Activated naive CD8-positive, alpha-beta T cell (primary cell): ENCODE data around the gene RPAIN.

Experiments used
- H3K27ac Mint-ChIP-seq: one replicate; pipeline ENCODE4 v1.8.0; 2021; ENCODE audit warnings: mixed read lengths
- H3K27me3 Mint-ChIP-seq: one replicate; pipeline ENCODE4 v1.8.0; 2021; ENCODE audit warnings: mixed read lengths
- H3K36me3 Mint-ChIP-seq: one replicate; pipeline ENCODE4 v1.8.0; 2021; ENCODE audit warnings: mixed read lengths
- H3K4me1 Mint-ChIP-seq: one replicate; pipeline ENCODE4 v1.8.0; 2021; ENCODE audit warnings: low read depth, mixed read lengths
- H3K4me3 Mint-ChIP-seq: one replicate; pipeline ENCODE4 v1.8.0; 2021; ENCODE audit warnings: mild to moderate bottlenecking, mixed read lengths
- H3K9me3 Mint-ChIP-seq: one replicate; pipeline ENCODE4 v1.8.0; 2021; ENCODE audit warnings: low read depth, mixed read lengths

The RPAIN gene

GRCh38 chr17:5439446-5439764, 19.4 kb downstream of the RPAIN start:
- peaks cover 42% of the 10 kb centered on the region for H3K4me1 Mint-ChIP-seq
- no peaks in the 10 kb centered on the region for H3K27me3 Mint-ChIP-seq
- H3K27ac Mint-ChIP-seq: peak overlapping the region; percentile 87
- H3K4me3 Mint-ChIP-seq: peak overlapping the region; percentile 95
- H3K9me3 Mint-ChIP-seq: no peaks in the 10 kb centered on the region
- H3K36me3 Mint-ChIP-seq: peaks cover 12% of the 10 kb centered on the region

- Mint-ChIP-seq H3K27ac (no peak overlapping the region), H3K9me3 (no peaks in the 10 kb centered on the region), H3K4me1 (peaks cover 12% of the 10 kb centered on the region), H3K4me3 (no peak overlapping the region), H3K36me3 (peaks cover 5% of the 10 kb centered on the region), H3K27me3 (no peaks in the 10 kb centered on the region)
Observed at GRCh38 chr17:5443728-5444127, 23.7 kb downstream of the RPAIN start.

GRCh38 chr17:5444209-5444608, 24.2 kb downstream of the RPAIN start:
- H3K4me3 Mint-ChIP-seq: no peak overlapping the region
- no peaks in the 10 kb centered on the region for H3K27me3 Mint-ChIP-seq
- H3K36me3 Mint-ChIP-seq: peaks cover 5% of the 10 kb centered on the region
- H3K9me3 Mint-ChIP-seq: no peaks in the 10 kb centered on the region
- peaks cover 11% of the 10 kb centered on the region for H3K4me1 Mint-ChIP-seq
- H3K27ac Mint-ChIP-seq: no peak overlapping the region

GRCh38 chr17:5446786-5447185, 26.8 kb downstream of the RPAIN start:
- Mint-ChIP-seq H3K27ac (no peak overlapping the region), H3K4me1 (no peaks in the 10 kb centered on the region), H3K4me3 (no peak overlapping the region), H3K36me3 (peaks cover 9% of the 10 kb centered on the region), H3K9me3 (no peaks in the 10 kb centered on the region), H3K27me3 (no peaks in the 10 kb centered on the region)

- Mint-ChIP-seq H3K36me3 (peaks cover 9% of the 10 kb centered on the region), H3K27ac (no peak overlapping the region), H3K27me3 (no peaks in the 10 kb centered on the region), H3K9me3 (no peaks in the 10 kb centered on the region), H3K4me1 (peaks cover 43% of the 10 kb centered on the region), H3K4me3 (no peak overlapping the region)
Observed at GRCh38 chr17:5464717-5465507, 44.9 kb downstream of the RPAIN start.

- H3K4me1 Mint-ChIP-seq: peaks cover 45% of the 10 kb centered on the region
- no peaks in the 10 kb centered on the region for H3K9me3 Mint-ChIP-seq
- H3K27ac Mint-ChIP-seq: no peak overlapping the region
- H3K36me3 Mint-ChIP-seq: peaks cover 9% of the 10 kb centered on the region
- peak overlapping the region; percentile 98 for H3K4me3 Mint-ChIP-seq
- no peaks in the 10 kb centered on the region for H3K27me3 Mint-ChIP-seq
Observed at GRCh38 chr17:5466295-5466694, 46.3 kb downstream of the RPAIN start.

GRCh38 chr17:5467416-5467815, 47.4 kb downstream of the RPAIN start:
- peak overlapping the region; percentile 88 for H3K27ac Mint-ChIP-seq
- H3K9me3 Mint-ChIP-seq: no peaks in the 10 kb centered on the region
- no peaks in the 10 kb centered on the region for H3K27me3 Mint-ChIP-seq
- peak overlapping the region; percentile 98 for H3K4me3 Mint-ChIP-seq
- H3K36me3 Mint-ChIP-seq: peaks cover 7% of the 10 kb centered on the region
- peaks cover 45% of the 10 kb centered on the region for H3K4me1 Mint-ChIP-seq

GRCh38 chr17:5468075-5468473, 48.1 kb downstream of the RPAIN start:
- peak overlapping the region; percentile 98 for H3K4me3 Mint-ChIP-seq
- peaks cover 7% of the 10 kb centered on the region for H3K36me3 Mint-ChIP-seq
- peak overlapping the region; percentile 88 for H3K27ac Mint-ChIP-seq
- peaks cover 44% of the 10 kb centered on the region for H3K4me1 Mint-ChIP-seq
- H3K9me3 Mint-ChIP-seq: no peaks in the 10 kb centered on the region
- H3K27me3 Mint-ChIP-seq: no peaks in the 10 kb centered on the region

- Mint-ChIP-seq H3K27ac (no peak overlapping the region), H3K36me3 (peaks cover 13% of the 10 kb centered on the region), H3K4me3 (no peak overlapping the region), H3K9me3 (no peaks in the 10 kb centered on the region), H3K4me1 (peaks cover 20% of the 10 kb centered on the region), H3K27me3 (no peaks in the 10 kb centered on the region)
Observed at GRCh38 chr17:5472511-5472910, 52.5 kb downstream of the RPAIN start.

GRCh38 chr17:5473906-5474305, 53.9 kb downstream of the RPAIN start:
- peak overlapping the region; percentile 46 for H3K27ac Mint-ChIP-seq
- no peaks in the 10 kb centered on the region for H3K9me3 Mint-ChIP-seq
- H3K27me3 Mint-ChIP-seq: no peaks in the 10 kb centered on the region
- peaks cover 20% of the 10 kb centered on the region for H3K4me1 Mint-ChIP-seq
- H3K36me3 Mint-ChIP-seq: peaks cover 7% of the 10 kb centered on the region
- no peak overlapping the region for H3K4me3 Mint-ChIP-seq

- H3K36me3 Mint-ChIP-seq: peaks cover 6% of the 10 kb centered on the region
Observed at GRCh38 chr17:5478992-5479391, 59.0 kb downstream of the RPAIN start.

GRCh38 chr17:5480962-5481361, 61.0 kb downstream of the RPAIN start:
- no peak overlapping the region for H3K27ac Mint-ChIP-seq
- H3K9me3 Mint-ChIP-seq: no peaks in the 10 kb centered on the region
- H3K4me3 Mint-ChIP-seq: no peak overlapping the region
- peaks cover 59% of the 10 kb centered on the region for H3K4me1 Mint-ChIP-seq
- H3K36me3 Mint-ChIP-seq: peaks cover 8% of the 10 kb centered on the region
- H3K27me3 Mint-ChIP-seq: no peaks in the 10 kb centered on the region

More at GRCh38 chr17:5478992-5479391, 59.0 kb downstream of the RPAIN start:
- Mint-ChIP-seq H3K4me3 (no peak overlapping the region), H3K9me3 (no peaks in the 10 kb centered on the region), H3K27me3 (no peaks in the 10 kb centered on the region), H3K4me1 (peaks cover 43% of the 10 kb centered on the region), H3K27ac (no peak overlapping the region)

- no peak overlapping the region for H3K27ac Mint-ChIP-seq
- no peaks in the 10 kb centered on the region for H3K9me3 Mint-ChIP-seq
- no peak overlapping the region for H3K4me3 Mint-ChIP-seq
- no peaks in the 10 kb centered on the region for H3K27me3 Mint-ChIP-seq
- H3K4me1 Mint-ChIP-seq: peaks cover 59% of the 10 kb centered on the region
- peaks cover 8% of the 10 kb centered on the region for H3K36me3 Mint-ChIP-seq
Observed at GRCh38 chr17:5481451-5481850, 61.5 kb downstream of the RPAIN start.
